H1 (cell line): ENCODE results near the gene HS2ST1. TPM values are rescaled to one million over a fixed set of nuclear protein-coding genes. Genes with fewer than 3 reads are reported as not detected.

ENCODE experiments used
- CTCF ChIA-PET: fragments of 300-600 bp; sonication (Branson Sonifier 250); formaldehyde crosslinking; loops from one replicate; lab custom pipeline; 2021; ENCODE audit not compliant: partially characterized antibody; lab: Charles Lee
- POLR2A ChIA-PET: fragments of 300-600 bp; sonication (Branson Sonifier 250); formaldehyde crosslinking; loops from one replicate; lab custom pipeline; 2021; ENCODE audit warnings: inconsistent platforms; ENCODE audit not compliant: partially characterized antibody; lab: Charles Lee
- DNase-seq, 2 experiments: peaks; one replicate each; pipeline versions ENCODE4 v3.0.0 to v3.0.0-alpha.2; 2010 to 2022; ENCODE audit warnings: low spot score in 2 of 2, low read depth in 1 of 2, mixed read lengths in 1 of 2
- FAIRE-seq: peaks from 2 replicates; lab custom pipeline; 2011; peaks lifted over from hg19 to GRCh38; lab: Jason Lieb, UNC
- H2AFZ ChIP-seq: 2 replicates; pipeline ENCODE4 v1.8.1; 2012; ENCODE audit warnings: low read length, inconsistent platforms
- H2AK5ac ChIP-seq: 2 replicates; pipeline ENCODE4 v1.6.1; 2013; ENCODE audit warnings: low read depth, low read length
- H2BK120ac ChIP-seq: replicated peaks from 2 replicates; pipeline ENCODE3; 2013; ENCODE audit warnings: low read depth, low read length, inconsistent platforms
- H2BK12ac ChIP-seq: 2 replicates; pipeline ENCODE4 v1.6.1; 2013; ENCODE audit warnings: low read depth, low read length
- H2BK15ac ChIP-seq: 2 replicates; pipeline ENCODE4 v1.6.1; 2013; ENCODE audit warnings: low read length
- H2BK20ac ChIP-seq: 2 replicates; pipeline ENCODE4 v1.6.1; 2013; ENCODE audit warnings: low read length
- H2BK5ac ChIP-seq: 2 replicates; pipeline ENCODE4 v1.6.1; 2013; ENCODE audit warnings: low read depth, low read length
- H3K14ac ChIP-seq: 2 replicates; pipeline ENCODE4 v1.6.1; 2013; ENCODE audit warnings: inconsistent platforms; ENCODE audit not compliant: insufficient read length
- H3K18ac ChIP-seq: 2 replicates; pipeline ENCODE4 v1.6.1; 2013; ENCODE audit warnings: low read length; ENCODE audit errors: extremely low read depth
- H3K23ac ChIP-seq: 2 replicates; pipeline ENCODE4 v1.6.1; 2013; ENCODE audit warnings: inconsistent platforms; ENCODE audit not compliant: insufficient read length
- H3K23me2 ChIP-seq: 2 replicates; pipeline ENCODE4 v1.6.1; 2013; ENCODE audit warnings: low read depth, low read length
- H3K27ac ChIP-seq: 2 replicates; pipeline ENCODE4 v1.6.1; 2011; ENCODE audit warnings: low read depth, low read length, inconsistent platforms
- H3K27me3 ChIP-seq, 4 experiments: replicated peaks in 1 of 4; 1 replicate in 1 of 4; 2 replicates in 3 of 4; pipeline versions ENCODE4 v1.6.1 to v1.8.1; 2011 to 2013; ENCODE audit warnings: low read length in 3 of 4, mild to moderate bottlenecking in 3 of 4, inconsistent platforms in 2 of 4, mixed read lengths in 2 of 4, moderate library complexity in 1 of 4; ENCODE audit not compliant: control insufficient read depth in 3 of 4, insufficient read depth in 3 of 4; ENCODE audit errors: extremely low read depth in 1 of 4
- H3K36me3 ChIP-seq, 4 experiments: 2 replicates each; pipeline versions ENCODE4 v1.6.1 to v1.8.1; 2011 to 2013; ENCODE audit warnings: mild to moderate bottlenecking in 4 of 4, low read length in 3 of 4, moderate library complexity in 2 of 4, control low read depth in 1 of 4, inconsistent platforms in 1 of 4; ENCODE audit not compliant: insufficient read depth in 4 of 4, control insufficient read depth in 2 of 4
- H3K4ac ChIP-seq: replicated peaks from 2 replicates; pipeline ENCODE3; 2013; ENCODE audit warnings: low read length, low read depth, mixed read lengths, inconsistent platforms; ENCODE audit not compliant: insufficient read length
- H3K4me1 ChIP-seq, 4 experiments: replicated peaks in 1 of 4; 1 replicate in 1 of 4; 2 replicates in 3 of 4; pipeline versions ENCODE4 v1.6.1 to v1.8.1; 2011 to 2013; ENCODE audit warnings: low read length in 3 of 4, inconsistent platforms in 2 of 4, mixed read lengths in 1 of 4; ENCODE audit not compliant: insufficient read depth in 4 of 4, control insufficient read depth in 3 of 4
- H3K4me2 ChIP-seq, 2 experiments: 2 replicates each; pipeline versions ENCODE4 v1.6.1 to v1.8.1; 2011 to 2013; ENCODE audit warnings: low read depth in 2 of 2, low read length in 2 of 2, control low read depth in 1 of 2, inconsistent platforms in 1 of 2, mild to moderate bottlenecking in 1 of 2; ENCODE audit not compliant: insufficient read depth in 1 of 2
- H3K4me3 ChIP-seq, 4 experiments: fragments of 200-600, 300-600 bp in 1 of 4; sonication (generic), shearing (Covaris generic), sonication (Bioruptor Twin) in 1 of 4; 2 replicates each; pipeline versions ENCODE4 v1.5.1 to v1.8.1; 2011 to 2016; ENCODE audit warnings: low read length in 4 of 4, low read depth in 3 of 4, control low read depth in 2 of 4, inconsistent platforms in 2 of 4, mild to moderate bottlenecking in 2 of 4, mixed read lengths in 1 of 4, moderate library complexity in 1 of 4; ENCODE audit not compliant: insufficient read depth in 2 of 4; ENCODE audit errors: extremely low read depth in 1 of 4
- H3K56ac ChIP-seq: replicated peaks from 2 replicates; pipeline ENCODE3; 2013; ENCODE audit warnings: low read depth, mild to moderate bottlenecking, mixed read lengths, low read length, inconsistent platforms; ENCODE audit not compliant: insufficient read length
- H3K79me1 ChIP-seq: 2 replicates; pipeline ENCODE4 v1.6.1; 2013; ENCODE audit warnings: low read depth, low read length, control low read depth
- H3K79me2 ChIP-seq, 2 experiments: 2 replicates each; pipeline versions ENCODE4 v1.6.1 to v1.8.1; 2012 to 2013; ENCODE audit warnings: low read length in 2 of 2, mild to moderate bottlenecking in 2 of 2, inconsistent platforms in 1 of 2; ENCODE audit not compliant: insufficient read depth in 2 of 2, control insufficient read depth in 1 of 2
- H3K9ac ChIP-seq, 4 experiments: replicated peaks in 1 of 4; 1 replicate in 1 of 4; 2 replicates in 3 of 4; pipeline versions ENCODE4 v1.6.1 to v1.8.1; 2011 to 2013; ENCODE audit warnings: low read depth in 3 of 4, low read length in 3 of 4, control low read depth in 2 of 4, mild to moderate bottlenecking in 2 of 4, moderate library complexity in 2 of 4, inconsistent platforms in 1 of 4; ENCODE audit errors: extremely low read depth in 1 of 4
- H3K9me3 ChIP-seq, 2 experiments: 2 replicates each; pipeline versions ENCODE4 v1.6.1 to v1.8.1; 2012 to 2013; ENCODE audit warnings: mild to moderate bottlenecking in 2 of 2, moderate library complexity in 2 of 2, control low read depth in 1 of 2, inconsistent platforms in 1 of 2, low read depth in 1 of 2, low read length in 1 of 2, mixed read lengths in 1 of 2; ENCODE audit not compliant: insufficient read depth in 2 of 2
- H4K20me1 ChIP-seq, 2 experiments: replicated peaks in 1 of 2; 2 replicates each; pipeline versions ENCODE3 to v1.8.1; 2011 to 2013; ENCODE audit warnings: inconsistent platforms in 2 of 2, low read length in 2 of 2, mild to moderate bottlenecking in 1 of 2; ENCODE audit not compliant: insufficient read depth in 2 of 2, control insufficient read depth in 1 of 2
- H4K5ac ChIP-seq: 2 replicates; pipeline ENCODE4 v1.6.1; 2013; ENCODE audit warnings: low read length, low read depth, mixed read lengths, inconsistent platforms; ENCODE audit not compliant: insufficient read length
- H4K8ac ChIP-seq: 2 replicates; pipeline ENCODE4 v1.8.0; 2013; ENCODE audit warnings: mild to moderate bottlenecking, moderate library complexity, low read length, inconsistent platforms; ENCODE audit not compliant: insufficient read depth; ENCODE audit errors: extremely low read depth
- H4K91ac ChIP-seq: replicated peaks from 2 replicates; pipeline ENCODE3; 2013; ENCODE audit warnings: low read length, mixed read lengths, inconsistent platforms; ENCODE audit not compliant: insufficient read length
- CHD2 ChIP-seq: IDR thresholded peaks from 2 replicates; pipeline ENCODE4 v1.6.1; 2012; ENCODE audit warnings: low read length, improper control_type of control experiment
- EGR1 ChIP-seq: IDR thresholded peaks from 2 replicates; pipeline ENCODE4 v1.6.1; 2011; ENCODE audit warnings: low read depth, low read length, borderline replicate concordance
- EZH2 ChIP-seq: fragments of 200-600 bp; sonication (generic); IDR thresholded peaks from 2 replicates; pipeline ENCODE4 v1.7.1; 2012; ENCODE audit warnings: low read depth, mild to moderate bottlenecking, moderate library complexity, low read length, inconsistent platforms; ENCODE audit not compliant: severe bottlenecking
- POLR2A ChIP-seq, 2 experiments: IDR thresholded peaks; 1 replicate in 1 of 2; 2 replicates in 1 of 2; pipeline ENCODE4 v1.6.1; 2011; ENCODE audit warnings: low read depth in 2 of 2, low read length in 2 of 2, mild to moderate bottlenecking in 2 of 2; ENCODE audit errors: control extremely low read depth in 1 of 2
- RAD21 ChIP-seq, 2 experiments: IDR thresholded peaks in 1 of 2; conservative IDR thresholded peaks in 1 of 2; 2 replicates each; pipeline ENCODE4 v1.6.1; 2011; ENCODE audit warnings: low read depth in 2 of 2, low read length in 2 of 2, improper control_type of control experiment in 1 of 2, inconsistent platforms in 1 of 2, mild to moderate bottlenecking in 1 of 2, moderate library complexity in 1 of 2
- RBBP5 ChIP-seq: IDR thresholded peaks from 2 replicates; pipeline ENCODE4 v1.7.1; 2012; ENCODE audit warnings: low read depth, mild to moderate bottlenecking, inconsistent platforms, low read length, moderate library complexity, borderline replicate concordance
- RXRA ChIP-seq: IDR thresholded peaks from 2 replicates; pipeline ENCODE4 v1.6.1; 2011; ENCODE audit warnings: low read depth, mild to moderate bottlenecking, low read length, moderate library complexity; ENCODE audit not compliant: insufficient read depth
- SAP30 ChIP-seq: fragments of 300-600 bp; sonication (generic); IDR thresholded peaks from 2 replicates; pipeline ENCODE4 v1.7.1; 2012; ENCODE audit warnings: low read length, moderate library complexity, mild to moderate bottlenecking, inconsistent platforms; ENCODE audit not compliant: insufficient read depth, insufficient replicate concordance
- SP4 ChIP-seq: IDR thresholded peaks from 2 replicates; pipeline ENCODE4 v1.6.1; 2012; ENCODE audit warnings: low read length, inconsistent platforms
- WGBS, 2 experiments: shearing (Covaris generic) in 1 of 2; methylation state at CpG; one replicate each; pipeline versions ENCODE4 v1.1.6 to v1.1.7; 2013 to 2015; ENCODE audit warnings: low lambda C conversion rate in 2 of 2, mixed read lengths in 2 of 2, inconsistent platforms in 1 of 2, low coverage in 1 of 2, missing lambda C conversion rate in 1 of 2; ENCODE audit not compliant: insufficient replicate concordance in 2 of 2, insufficient coverage in 1 of 2, insufficient read length in 1 of 2; ENCODE audit errors: extremely low coverage in 1 of 2, missing lambda C conversion rate in 1 of 2; 5-methylcytosine and 5-hydroxymethylcytosine counted together
- polyA plus RNA-seq, 7 experiments: library from polyadenylated mRNA; depleted of rRNA in 3 of 7; stranded (reverse) in 5 of 7; unstranded in 2 of 7; fragments of >200 nt in 5 of 7; fragments of 200-250 nt in 2 of 7; gene quantifications; 1 replicate in 5 of 7; 2 replicates in 1 of 7; 4 replicates in 1 of 7; pipeline versions ENCODE4 v1.2.1 to v1.2.3, GENCODE V29; 2011 to 2013; ENCODE audit warnings: missing spikeins in 2 of 7, mixed read lengths in 2 of 7
- total RNA-seq: library from RNA; stranded (reverse); fragmentation: NEBNext Ultra II Directional; extraction: Animal tissue kit (Norgen Biotek cat#: 25700); gene quantifications from 2 replicates; pipeline ENCODE4 v1.2.1, GENCODE V29; 2021
- TF ChIP-seq, protein P1 (sequence below): IDR thresholded peaks from 2 replicates; pipeline ENCODE4 v1.6.1; 2012; ENCODE audit warnings: low read length, inconsistent platforms

Gene HS2ST1
- total and polyA plus RNA-seq, 2 of the 8 experiments (the other 6 are each of a cell fraction or from before 2014, with no cell fraction given) = 5.2 to 28.3 TPM

GRCh38 chr1:87074001-87074795 lies 159.8 kb downstream of the HS2ST1 start:
- ChIA-PET CTCF (interaction anchor here (1.2 to 3.5 kb wide), 2 partner anchors 10 to 241 kb away, joined by 3 to 26 read pairs; no protein-coding TSS in a partner anchor), POLR2A (no interaction called here)
- Histone ChIP-seq H2AFZ (no peak overlapping the region), H2BK120ac (no peak overlapping the region), H2BK5ac (no peak overlapping the region), H3K23me2 (no peaks in the 10 kb centered on the region), H3K79me1 (no peaks in the 10 kb centered on the region), H2BK20ac (no peak overlapping the region), H3K9ac (no peak overlapping the region), H3K56ac (no peak overlapping the region), H2AK5ac (no peak overlapping the region), H3K18ac (no peak overlapping the region), H3K4me2 (no peak overlapping the region), H4K91ac (no peak overlapping the region), H3K23ac (no peak overlapping the region), H3K9me3 (no peaks in the 10 kb centered on the region), H3K27me3 (no peaks in the 10 kb centered on the region), H4K5ac (no peak overlapping the region), H3K4ac (no peak overlapping the region), H4K20me1 (no peaks in the 10 kb centered on the region), H3K79me2 (peaks cover 0 to 9% of the 10 kb centered on the region in 2 experiments; a peak in 2 of 4 replicates), H3K36me3 (peaks cover 0 to 5% (median 0%) of the 10 kb centered on the region in 4 experiments; a peak in 1 of 8 replicates), H4K8ac (no peak overlapping the region), H3K4me1 (peaks cover 0 to 2% (median 0%) of the 10 kb centered on the region in 4 experiments; a peak in 1 of 7 replicates), H2BK15ac (no peak overlapping the region), H2BK12ac (no peak overlapping the region), H3K14ac (no peak overlapping the region), H3K4me3 (no peak overlapping the region), H3K27ac (no peak overlapping the region)
- no peak for DNase-seq
- FAIRE-seq = no peak
- WGBS, 2 experiments = 97% methylated on average over 2 of the region's 2 CpGs; no CpG with 5 or more reads in 1 of the 2 experiments
- TF ChIP-seq POLR2A (IDR thresholded peaks at IDR 0.05; ENCODE audit: control extremely low read depth in 1 of 2, low read depth in 2 of 2, low read length in 2 of 2) (no peak), SAP30 (no peak), RAD21 (IDR thresholded peaks at IDR 0.05 in 1 of 2, conservative IDR thresholded peaks at IDR 0.05 in 1 of 2; ENCODE audit: low read depth in 2 of 2, low read length in 2 of 2) (no peak), EZH2 (no peak), CHD2 (no peak), RXRA (no peak), RBBP5 (no peak), EGR1 (no peak), SP4 (no peak)
- TF ChIP-seq, protein P1, sequence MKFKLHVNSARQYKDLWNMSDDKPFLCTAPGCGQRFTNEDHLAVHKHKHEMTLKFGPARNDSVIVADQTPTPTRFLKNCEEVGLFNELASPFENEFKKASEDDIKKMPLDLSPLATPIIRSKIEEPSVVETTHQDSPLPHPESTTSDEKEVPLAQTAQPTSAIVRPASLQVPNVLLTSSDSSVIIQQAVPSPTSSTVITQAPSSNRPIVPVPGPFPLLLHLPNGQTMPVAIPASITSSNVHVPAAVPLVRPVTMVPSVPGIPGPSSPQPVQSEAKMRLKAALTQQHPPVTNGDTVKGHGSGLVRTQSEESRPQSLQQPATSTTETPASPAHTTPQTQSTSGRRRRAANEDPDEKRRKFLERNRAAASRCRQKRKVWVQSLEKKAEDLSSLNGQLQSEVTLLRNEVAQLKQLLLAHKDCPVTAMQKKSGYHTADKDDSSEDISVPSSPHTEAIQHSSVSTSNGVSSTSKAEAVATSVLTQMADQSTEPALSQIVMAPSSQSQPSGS = no peak
